Panc1 (cell line): Measurements from ENCODE around the gene APAF1.

Experiments
- CTCF ChIP-seq: fragments of 450-650 bp; IDR thresholded peaks from 2 replicates; pipeline ENCODE4 v1.5.1; 2017; ENCODE audit warnings: mild to moderate bottlenecking
- POLR2AphosphoS5 ChIP-seq: IDR thresholded peaks from 2 replicates; pipeline ENCODE4 v1.6.1; 2012; ENCODE audit warnings: mild to moderate bottlenecking, low read depth, low read length, moderate library complexity
- SIN3A ChIP-seq: IDR thresholded peaks from 2 replicates; pipeline ENCODE4 v1.6.1; 2012; ENCODE audit warnings: low read depth, mild to moderate bottlenecking, low read length, moderate library complexity, borderline replicate concordance; ENCODE audit not compliant: insufficient read depth

DNA sequence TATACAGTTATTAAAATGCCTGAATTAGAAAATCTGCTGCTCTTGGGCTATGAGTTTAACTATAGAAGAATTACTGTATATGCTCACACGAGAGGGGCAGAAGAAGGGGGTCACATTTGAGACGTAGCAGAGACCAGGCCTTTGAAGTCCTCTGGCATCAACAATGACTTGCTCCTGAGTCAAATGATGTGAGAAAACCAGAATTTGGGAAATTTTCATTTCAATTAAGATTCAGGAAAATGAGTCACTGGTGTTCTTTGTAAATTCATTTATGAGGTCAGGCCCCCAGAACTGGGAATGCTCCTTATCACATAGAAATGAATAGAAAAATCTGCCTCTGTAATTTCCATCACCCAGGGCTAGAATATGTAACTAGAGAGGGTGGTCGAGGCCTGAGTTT is 92.9 kb downstream of the APAF1 start:
- TF ChIP-seq CTCF (no peak), POLR2AphosphoS5 (no peak), SIN3A (no peak)
